ENCODE results near the gene SLC15A4.
A peak's percentile ranks its signal among the peaks of the same experiment; 100 is the strongest.

SLC15A4 gene

DNA sequence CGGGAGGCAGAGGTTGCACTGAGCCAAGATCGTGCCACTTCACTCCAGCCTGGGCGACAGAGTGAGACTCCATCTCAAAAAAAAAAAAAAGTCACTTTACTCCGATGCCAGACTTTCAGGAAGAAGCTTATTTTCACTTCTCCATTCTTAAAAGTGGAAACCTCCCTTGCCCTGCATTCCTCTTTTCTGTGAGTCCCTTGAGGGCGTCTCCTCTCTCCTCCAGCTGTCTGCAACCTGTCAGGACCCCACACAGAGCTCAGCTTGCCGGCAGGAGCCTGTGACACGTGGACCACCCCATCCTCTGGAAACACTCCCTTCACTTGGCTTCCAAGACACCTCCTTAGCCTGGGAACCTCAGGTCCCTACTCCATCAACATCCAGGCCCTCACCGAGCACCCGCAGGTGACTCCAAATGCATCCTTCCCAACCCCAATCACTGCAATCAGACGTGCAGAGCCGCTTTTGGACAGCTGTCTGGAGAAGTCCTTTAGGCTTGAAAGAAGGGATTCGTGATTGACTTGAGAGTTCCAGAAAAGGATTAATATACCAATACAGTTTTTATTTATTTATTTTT is 34.3 kb downstream of the SLC15A4 start:
- TF ChIP-seq, protein P1, sequence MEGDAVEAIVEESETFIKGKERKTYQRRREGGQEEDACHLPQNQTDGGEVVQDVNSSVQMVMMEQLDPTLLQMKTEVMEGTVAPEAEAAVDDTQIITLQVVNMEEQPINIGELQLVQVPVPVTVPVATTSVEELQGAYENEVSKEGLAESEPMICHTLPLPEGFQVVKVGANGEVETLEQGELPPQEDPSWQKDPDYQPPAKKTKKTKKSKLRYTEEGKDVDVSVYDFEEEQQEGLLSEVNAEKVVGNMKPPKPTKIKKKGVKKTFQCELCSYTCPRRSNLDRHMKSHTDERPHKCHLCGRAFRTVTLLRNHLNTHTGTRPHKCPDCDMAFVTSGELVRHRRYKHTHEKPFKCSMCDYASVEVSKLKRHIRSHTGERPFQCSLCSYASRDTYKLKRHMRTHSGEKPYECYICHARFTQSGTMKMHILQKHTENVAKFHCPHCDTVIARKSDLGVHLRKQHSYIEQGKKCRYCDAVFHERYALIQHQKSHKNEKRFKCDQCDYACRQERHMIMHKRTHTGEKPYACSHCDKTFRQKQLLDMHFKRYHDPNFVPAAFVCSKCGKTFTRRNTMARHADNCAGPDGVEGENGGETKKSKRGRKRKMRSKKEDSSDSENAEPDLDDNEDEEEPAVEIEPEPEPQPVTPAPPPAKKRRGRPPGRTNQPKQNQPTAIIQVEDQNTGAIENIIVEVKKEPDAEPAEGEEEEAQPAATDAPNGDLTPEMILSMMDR (IDR thresholded peaks at IDR 0.05; ENCODE audit: low read depth, low read length, missing control alignments), result no peak
- no peak overlapping the region for H3K4me3 ChIP-seq (ENCODE audit: low read depth, low read length)
- DNase-seq (ENCODE audit: low read depth), result no peak

DNA sequence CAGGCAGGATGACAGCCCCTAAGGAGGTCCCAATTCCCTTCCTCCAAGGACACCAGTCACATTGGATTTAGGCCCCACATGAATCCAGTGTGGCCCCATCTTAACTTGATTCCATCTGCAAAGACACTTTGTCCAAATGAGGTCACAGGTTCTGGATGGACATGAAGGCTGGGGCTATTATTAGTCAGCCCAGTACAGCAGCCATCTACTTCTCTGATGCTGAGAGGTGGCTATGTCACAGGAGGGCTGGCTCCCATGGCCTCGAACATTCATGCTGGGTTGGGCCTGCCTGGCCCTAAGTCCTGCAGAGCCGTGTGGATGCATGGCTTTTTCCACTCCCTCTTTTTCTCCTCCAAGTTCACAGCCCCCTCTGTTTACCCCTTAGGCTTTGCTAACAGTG is 35.9 kb downstream of the SLC15A4 start:
- no peak for DNase-seq (ENCODE audit: low read depth)

DNA sequence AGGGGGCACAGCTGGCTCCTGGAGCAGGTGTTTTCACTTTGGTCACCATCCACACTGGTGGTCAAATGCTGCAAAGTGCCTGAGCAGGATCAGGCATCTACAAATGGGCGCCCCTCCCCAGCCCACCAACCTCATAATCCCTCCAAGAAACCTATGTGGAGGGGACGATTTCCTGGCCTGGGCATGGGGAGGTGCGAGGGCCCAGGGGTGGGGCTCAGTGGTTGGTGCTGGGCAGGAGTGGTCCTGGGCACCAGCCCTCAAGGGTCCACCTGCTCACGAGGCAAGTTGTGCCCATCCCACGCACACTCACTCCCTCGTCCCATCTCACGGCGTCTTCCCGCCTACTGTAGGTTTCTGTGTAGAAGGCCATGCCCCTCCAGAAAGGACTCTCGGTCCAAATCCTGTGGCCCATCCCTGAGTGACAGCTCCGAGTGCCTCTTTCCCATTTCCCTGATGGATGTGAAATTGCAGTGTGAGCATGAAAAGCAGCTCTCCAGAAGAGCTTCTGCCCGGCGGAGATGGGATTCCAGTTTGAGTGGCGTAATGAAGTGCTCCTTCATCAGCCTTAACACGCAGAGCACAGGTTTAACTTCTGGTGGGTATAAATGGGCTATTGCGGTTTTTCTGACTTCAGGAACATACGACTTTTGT is 36.9 kb downstream of the SLC15A4 start:
- DNase-seq (ENCODE audit: low read depth), result no peak
- TF ChIP-seq, protein P1 (IDR thresholded peaks at IDR 0.05; ENCODE audit: low read depth, low read length, missing control alignments), result no peak
- H3K4me3 ChIP-seq (ENCODE audit: low read depth, low read length), result no peak overlapping the region

More for the DNA sequence above, 35.9 kb downstream of the SLC15A4 start:
- no peak overlapping the region for H3K4me3 ChIP-seq (ENCODE audit: low read depth, low read length)
- TF ChIP-seq, protein P1 (IDR thresholded peaks at IDR 0.05; ENCODE audit: low read depth, low read length, missing control alignments), result no peak

DNA sequence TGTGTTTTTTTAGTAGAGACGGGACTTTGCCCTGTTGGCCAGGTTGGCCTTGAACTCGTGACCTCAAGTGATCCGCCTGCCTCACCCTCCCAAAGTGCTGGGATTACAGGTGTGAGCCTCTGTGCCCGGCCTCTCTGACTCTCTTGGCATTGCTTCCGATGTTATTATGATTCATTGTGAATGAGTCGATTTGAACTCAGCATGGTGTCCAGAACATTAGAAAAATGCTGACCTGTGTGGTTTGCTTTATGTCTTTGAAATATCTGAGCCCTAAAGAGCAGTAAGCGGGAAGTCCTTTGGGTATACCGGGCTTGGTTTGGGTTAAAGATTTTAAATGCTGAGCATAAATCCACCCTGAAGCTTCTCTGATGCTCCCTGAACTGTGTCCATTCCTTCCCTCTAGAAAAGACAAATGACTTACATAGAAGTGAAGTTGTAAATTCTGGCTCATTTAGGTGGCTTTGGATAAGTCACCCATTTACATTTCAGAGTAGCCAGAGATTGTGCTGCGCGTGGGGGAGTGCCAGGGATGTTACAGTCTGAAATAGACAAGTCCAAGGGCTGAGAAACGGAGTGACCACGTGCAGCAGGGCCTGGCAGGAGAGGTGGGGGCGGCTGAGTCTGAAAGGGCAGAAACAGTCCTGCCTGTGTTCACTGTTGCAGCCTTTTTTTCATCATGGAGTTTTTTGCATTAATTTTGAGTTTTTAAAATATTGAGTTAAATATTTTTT is 39.6 kb downstream of the SLC15A4 start:
- H3K4me3 ChIP-seq (ENCODE audit: low read depth, low read length), result no peak overlapping the region
- no peak for DNase-seq (ENCODE audit: low read depth)
- TF ChIP-seq, protein P1 (IDR thresholded peaks at IDR 0.05; ENCODE audit: low read depth, low read length, missing control alignments), result no peak

DNA sequence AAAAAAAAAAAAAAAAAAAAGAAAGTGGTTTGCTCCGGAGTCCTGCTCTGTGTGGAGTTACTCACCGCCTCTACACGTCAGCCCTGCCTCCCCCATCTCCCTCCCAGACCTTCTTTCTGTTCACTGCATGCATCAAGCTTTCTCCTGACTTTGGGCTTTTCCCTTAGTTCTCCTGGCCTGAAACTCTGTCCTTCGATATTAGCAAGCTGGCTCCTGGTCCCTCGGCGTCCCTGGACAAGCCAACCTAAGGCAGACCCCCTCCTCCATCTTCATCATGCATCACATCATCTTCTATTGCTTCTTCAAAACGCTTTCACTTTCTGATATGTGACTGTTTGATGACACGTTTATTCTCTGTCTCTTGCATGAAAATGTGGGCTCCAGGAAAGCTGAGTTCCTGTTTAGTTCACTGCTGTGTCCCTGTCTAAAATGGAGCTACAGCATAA is 40.6 kb downstream of the SLC15A4 start:
- no peak for DNase-seq (ENCODE audit: low read depth)
- peak overlapping the region; percentile 14 for H3K4me3 ChIP-seq (ENCODE audit: low read depth, low read length)
- TF ChIP-seq, protein P1 (IDR thresholded peaks at IDR 0.05; ENCODE audit: low read depth, low read length, missing control alignments), result no peak

DNA sequence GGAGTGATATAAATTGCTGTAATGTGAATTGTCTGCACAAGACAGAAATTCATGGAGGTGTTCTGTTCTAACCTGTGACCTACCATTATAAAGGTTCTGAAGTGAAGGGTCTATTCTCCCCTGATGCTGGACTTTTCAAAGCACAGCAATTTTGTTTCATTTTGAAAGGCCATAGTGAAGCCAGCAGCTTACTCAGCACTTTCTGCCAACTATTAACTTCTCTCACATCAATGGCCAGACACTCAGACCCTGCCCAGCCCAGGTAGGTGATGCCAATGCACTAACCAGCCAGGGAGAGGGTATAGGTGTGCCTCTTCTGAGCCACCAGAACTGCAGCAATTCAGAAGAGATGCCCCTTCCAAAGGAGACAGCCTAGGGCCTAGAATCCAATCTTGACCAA is 43.9 kb downstream of the SLC15A4 start:
- no peak overlapping the region for H3K4me3 ChIP-seq (ENCODE audit: low read depth, low read length)
- TF ChIP-seq, protein P1 (IDR thresholded peaks at IDR 0.05; ENCODE audit: low read depth, low read length, missing control alignments), result no peak
- no peak for DNase-seq (ENCODE audit: low read depth)
